Loucy (cell line): ENCODE data around the gene ATP8A2.

ENCODE experiments used
- H2AFZ ChIP-seq: fragments of 200-600 bp; sonication (generic); 2 replicates; pipeline ENCODE4 v1.6.0; 2016; ENCODE audit warnings: antibody characterized with exemption, mild to moderate bottlenecking, low read length, moderate library complexity
- H3F3A ChIP-seq: fragments of 200-600 bp; 2 replicates; pipeline ENCODE4 v1.6.0; 2016; ENCODE audit warnings: antibody characterized with exemption, low read depth, mild to moderate bottlenecking
- H3K27me3 ChIP-seq: fragments of 200-600 bp; sonication (generic); 2 replicates; pipeline ENCODE4 v1.6.1; 2014; ENCODE audit warnings: low read length, mild to moderate bottlenecking; ENCODE audit not compliant: insufficient read depth, poor library complexity, severe bottlenecking
- H3K36me3 ChIP-seq: fragments of 200-600 bp; sonication (generic); 2 replicates; pipeline ENCODE4 v1.6.1; 2016; ENCODE audit warnings: low read length; ENCODE audit not compliant: insufficient read depth
- H3K4me1 ChIP-seq: fragments of 200-600 bp; sonication (generic); 2 replicates; pipeline ENCODE4 v1.5.1; 2014; ENCODE audit warnings: low read length, mild to moderate bottlenecking; ENCODE audit not compliant: insufficient read depth, poor library complexity, severe bottlenecking
- H3K4me2 ChIP-seq: fragments of 200-600 bp; sonication (generic); 2 replicates; pipeline ENCODE4 v1.6.0; 2014; ENCODE audit warnings: antibody characterized with exemption, low read length, low read depth, mild to moderate bottlenecking; ENCODE audit not compliant: poor library complexity, severe bottlenecking
- H3K4me3 ChIP-seq: fragments of 200-600 bp; sonication (generic); 2 replicates; pipeline ENCODE4 v1.5.1; 2014; ENCODE audit warnings: low read length, mild to moderate bottlenecking, mixed read lengths; ENCODE audit not compliant: poor library complexity, severe bottlenecking
- H3K79me2 ChIP-seq: fragments of 200-600 bp; sonication (generic); 2 replicates; pipeline ENCODE4 v1.6.1; 2014; ENCODE audit warnings: low read length; ENCODE audit not compliant: insufficient read depth
- H3K9ac ChIP-seq: fragments of 200-600 bp; sonication (generic); 2 replicates; pipeline ENCODE4 v1.6.0; 2014; ENCODE audit warnings: mild to moderate bottlenecking, low read depth, low read length, moderate library complexity; ENCODE audit not compliant: poor library complexity, severe bottlenecking
- H3K9me2 ChIP-seq: fragments of 200-600 bp; sonication (generic); replicated peaks from 2 replicates; pipeline ENCODE4 v1.6.1; 2016; ENCODE audit warnings: low read depth, low read length, mixed read lengths
- H3K9me3 ChIP-seq: fragments of 200-600 bp; sonication (generic); 2 replicates; pipeline ENCODE4 v1.6.1; 2014; ENCODE audit warnings: mild to moderate bottlenecking, antibody characterized with exemption, low read length, low read depth; ENCODE audit not compliant: insufficient read depth
- H4K20me1 ChIP-seq: fragments of 200-600 bp; sonication (generic); 2 replicates; pipeline ENCODE4 v1.6.0; 2014; ENCODE audit warnings: antibody characterized with exemption, low read length, mild to moderate bottlenecking; ENCODE audit not compliant: insufficient read depth, poor library complexity, severe bottlenecking
- CTCF ChIP-seq: fragments of 200-600 bp; sonication (generic); conservative IDR thresholded peaks from 2 replicates; pipeline ENCODE4 v1.5.1; 2014; ENCODE audit warnings: mild to moderate bottlenecking, antibody characterized with exemption, low read length
- EZH2phosphoT487 ChIP-seq: fragments of 200-600 bp; IDR thresholded peaks from 2 replicates; pipeline ENCODE4 v1.6.1; 2018; ENCODE audit warnings: antibody characterized with exemption, mild to moderate bottlenecking, moderate library complexity, borderline replicate concordance

ATP8A2 gene

GRCh38 chr13:26052337-26052736 lies 680.6 kb downstream of the ATP8A2 start:
- TF ChIP-seq CTCF, result no peak
- no peak for TF ChIP-seq EZH2phosphoT487
- Histone ChIP-seq H3K4me2 (peak overlapping the region; percentile 99), H3K9ac (peak overlapping the region; percentile 81), H3K36me3 (no peaks in the 10 kb centered on the region), H3K9me3 (no peaks in the 10 kb centered on the region), H3K79me2 (peaks cover 44% of the 10 kb centered on the region), H3K4me1 (peaks cover 42% of the 10 kb centered on the region), H2AFZ (peak overlapping the region; percentile 54), H3F3A (no peaks in the 10 kb centered on the region), H3K4me3 (peak overlapping the region; percentile 86), H3K9me2 (no peaks in the 10 kb centered on the region), H4K20me1 (peaks cover 35% of the 10 kb centered on the region), H3K27me3 (peaks cover 3% of the 10 kb centered on the region)

DNA sequence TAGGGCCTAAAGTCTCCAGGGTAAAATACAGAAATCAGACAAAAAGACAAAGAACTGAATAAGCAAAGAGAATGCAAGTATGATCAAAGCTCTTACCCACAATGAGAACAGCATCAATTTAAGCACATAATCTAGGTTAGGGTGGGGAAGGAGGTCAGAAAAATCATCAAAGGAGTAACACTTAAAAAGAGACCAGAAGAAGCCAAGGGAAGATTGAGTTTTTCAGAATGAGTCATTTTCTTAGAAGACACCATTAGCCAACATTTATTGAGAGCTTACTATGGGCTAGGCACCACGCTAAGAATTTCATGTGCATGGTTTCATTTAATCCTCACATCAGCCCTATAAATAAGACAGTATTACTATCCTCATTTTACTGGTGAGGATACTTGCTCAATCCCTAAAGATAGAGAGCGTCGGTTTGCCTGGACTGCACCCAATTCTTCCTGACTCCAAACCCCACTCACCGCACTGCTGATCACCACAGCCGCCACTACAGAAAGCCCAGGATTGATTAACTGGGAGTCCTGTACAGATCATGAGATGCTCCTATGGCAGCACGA lies 681.7 kb downstream of the ATP8A2 start:
- Histone ChIP-seq H3K4me1 (peaks cover 35% of the 10 kb centered on the region), H3K79me2 (peaks cover 32% of the 10 kb centered on the region), H3K9me3 (no peaks in the 10 kb centered on the region), H3F3A (no peaks in the 10 kb centered on the region), H3K9ac (no peak overlapping the region), H3K27me3 (peaks cover 3% of the 10 kb centered on the region), H2AFZ (no peak overlapping the region), H4K20me1 (peaks cover 27% of the 10 kb centered on the region), H3K9me2 (no peaks in the 10 kb centered on the region), H3K36me3 (no peaks in the 10 kb centered on the region), H3K4me2 (no peak overlapping the region), H3K4me3 (no peak overlapping the region)
- TF ChIP-seq EZH2phosphoT487 (no peak), CTCF (no peak)

GRCh38 chr13:26054896-26055295 lies 683.1 kb downstream of the ATP8A2 start:
- TF ChIP-seq EZH2phosphoT487 (no peak), CTCF (no peak)
- Histone ChIP-seq H3K9ac (no peak overlapping the region), H4K20me1 (peaks cover 13% of the 10 kb centered on the region), H3F3A (no peaks in the 10 kb centered on the region), H3K27me3 (peaks cover 1% of the 10 kb centered on the region), H3K4me3 (no peak overlapping the region), H3K4me1 (peaks cover 26% of the 10 kb centered on the region), H3K4me2 (no peak overlapping the region), H2AFZ (no peak overlapping the region), H3K79me2 (peaks cover 18% of the 10 kb centered on the region), H3K9me3 (no peaks in the 10 kb centered on the region), H3K36me3 (no peaks in the 10 kb centered on the region), H3K9me2 (no peaks in the 10 kb centered on the region)
